ENCODE results near the gene SARM1. TPM values are rescaled to one million over a fixed set of nuclear protein-coding genes. Genes with fewer than 3 reads are reported as not detected.
A peak's percentile ranks its signal among the peaks of the same experiment; 100 is the strongest.

The SARM1 gene
- total and polyA plus RNA-seq, 2 of the 8 experiments (the other 6 are each of a cell fraction or from before 2014, with no cell fraction given) = 5.8 to 9.2 TPM

DNA sequence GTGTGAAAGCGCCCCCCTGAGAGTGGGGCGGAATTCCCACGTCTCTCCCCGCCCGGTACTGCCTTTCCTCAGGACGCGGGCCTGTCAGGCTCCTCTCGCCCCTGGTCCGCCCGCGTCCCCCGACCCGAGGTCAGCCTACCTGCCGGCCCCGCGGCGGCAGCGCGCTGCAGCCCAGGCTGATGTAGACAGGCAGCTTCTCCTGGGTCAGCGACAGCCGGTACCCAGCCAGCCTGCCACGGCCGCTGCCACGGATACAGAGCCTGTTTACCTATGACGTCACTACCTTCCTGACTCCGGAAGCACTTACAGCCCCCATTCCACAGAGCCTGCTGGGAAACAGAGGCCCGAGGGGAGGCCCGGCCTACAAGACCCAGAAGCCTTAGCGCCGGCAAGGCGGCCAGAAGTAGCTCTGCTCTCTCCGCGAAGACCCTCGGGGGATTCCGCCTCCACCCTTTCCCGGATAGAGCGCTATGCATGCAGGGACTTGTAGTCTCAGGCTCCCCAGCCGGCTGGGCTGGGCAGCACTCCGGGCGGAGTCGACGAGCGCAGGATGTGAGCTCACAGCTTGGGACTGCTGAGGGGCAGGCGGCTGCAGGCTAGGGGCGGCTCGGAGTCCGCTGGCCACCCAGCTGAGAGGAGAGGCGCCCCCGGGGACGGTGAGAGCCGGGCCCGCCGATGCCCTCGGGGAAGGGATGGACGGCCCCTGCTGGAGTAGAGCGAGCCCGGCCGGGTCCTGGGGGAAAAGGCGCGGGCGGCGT is 36.1 kb upstream of the SARM1 start, which contains the start of the genes IFT20 and TNFAIP1:
IFT20 (minus strand) TSS at position 272 of the 758 bp plus-strand sequence. CDS start 3,487 bp downstream, outside the sequence.
TNFAIP1 (plus strand) TSS at position 561 of the 758 bp plus-strand sequence. CDS start 3,761 bp downstream, outside the sequence.
- H3K4me1 ChIP-seq (replicated peaks in 1 of 4; ENCODE audit: control insufficient read depth in 3 of 4, insufficient read depth in 4 of 4, low read length in 3 of 4) = peaks cover 0 to 10% (median 8%) of the 10 kb centered on the region in 4 experiments; a peak in 6 of 7 replicates
- CTCF ChIA-PET (ENCODE audit: partially characterized antibody) = interaction anchor here (0.7 to 1.9 kb wide), 11 partner anchors 10 to 85 kb away, joined by 3 to 7 read pairs (median 4); partner anchors contain the start of gene VTN
- peak within 1 kb of the TSS; percentile 38 for H4K91ac ChIP-seq (replicated peaks; ENCODE audit: insufficient read length, low read length)
- peak within 1 kb of the TSS; percentile 72; the same call in 1 of the 2 replicates for H4K8ac ChIP-seq (ENCODE audit: extremely low read depth, insufficient read depth, low read length)
- H3K14ac ChIP-seq (ENCODE audit: insufficient read length) = no peak within 1 kb of the TSS
- peak; percentile 94 to 100 for DNase-seq (ENCODE audit: low read depth in 1 of 2, low spot score in 2 of 2)
- peaks cover 0 to 13% of the 10 kb centered on the region in 2 experiments; a peak in 2 of 4 replicates for H3K79me2 ChIP-seq (ENCODE audit: control insufficient read depth in 1 of 2, insufficient read depth in 2 of 2, low read length in 2 of 2)
- H3K23me2 ChIP-seq (ENCODE audit: low read depth, low read length) = peaks cover 10% of the 10 kb centered on the region; the same call in 1 of the 2 replicates
- H2AK5ac ChIP-seq (ENCODE audit: low read depth, low read length) = no peak within 1 kb of the TSS
- no peak within 1 kb of the TSS for H2BK15ac ChIP-seq (ENCODE audit: low read length)
- H3K79me1 ChIP-seq (ENCODE audit: low read depth, low read length) = peaks cover 16% of the 10 kb centered on the region
- H4K5ac ChIP-seq (ENCODE audit: insufficient read length, low read depth, low read length) = no peak within 1 kb of the TSS
- peak; percentile 57 for FAIRE-seq
- no peaks in the 10 kb centered on the region for H3K36me3 ChIP-seq (ENCODE audit: control insufficient read depth in 2 of 4, insufficient read depth in 4 of 4, low read length in 3 of 4)
- peak within 1 kb of the TSS; percentile 70 for H2AFZ ChIP-seq (ENCODE audit: low read length)
- H3K4ac ChIP-seq (replicated peaks; ENCODE audit: insufficient read length, low read depth, low read length) = no peak within 1 kb of the TSS
- peak within 1 kb of the TSS; percentile 77 for H2BK5ac ChIP-seq (ENCODE audit: low read depth, low read length)
- no peaks in the 10 kb centered on the region for H3K27me3 ChIP-seq (replicated peaks in 1 of 4; ENCODE audit: control insufficient read depth in 3 of 4, extremely low read depth in 1 of 4, insufficient read depth in 3 of 4, low read length in 3 of 4)
- peaks cover 5% of the 10 kb centered on the region in 2 experiments for H4K20me1 ChIP-seq (replicated peaks in 1 of 2; ENCODE audit: control insufficient read depth in 1 of 2, insufficient read depth in 2 of 2, low read length in 2 of 2)
- peak within 1 kb of the TSS; percentile 38 for H3K56ac ChIP-seq (replicated peaks; ENCODE audit: insufficient read length, low read depth, low read length)
- H3K9ac ChIP-seq (replicated peaks in 1 of 4; ENCODE audit: extremely low read depth in 1 of 4, low read depth in 3 of 4, low read length in 3 of 4) = peak within 1 kb of the TSS; percentile 70 to 90 (median 83)
- H3K18ac ChIP-seq (ENCODE audit: extremely low read depth, low read length) = no peak within 1 kb of the TSS; the same call in 1 of the 2 replicates
- peak within 1 kb of the TSS; percentile 87 to 95 (median 92) for H3K4me3 ChIP-seq (ENCODE audit: extremely low read depth in 1 of 4, insufficient read depth in 2 of 4, low read depth in 3 of 4, low read length in 4 of 4)
- H2BK120ac ChIP-seq (replicated peaks; ENCODE audit: low read depth, low read length) = no peak within 1 kb of the TSS
- H2BK12ac ChIP-seq (ENCODE audit: low read depth, low read length) = no peak within 1 kb of the TSS
- POLR2A ChIA-PET (ENCODE audit: partially characterized antibody) = interaction anchor here (0.9 to 2.9 kb wide), 15 partner anchors 9 to 275 kb away, joined by 3 to 19 read pairs (median 8); partner anchors contain the start of genes POLDIP2, SEBOX and TMEM97
- peak within 1 kb of the TSS; percentile 72 for H3K27ac ChIP-seq (ENCODE audit: low read depth, low read length)
- H3K4me2 ChIP-seq (ENCODE audit: insufficient read depth in 1 of 2, low read depth in 2 of 2, low read length in 2 of 2) = peak within 1 kb of the TSS; percentile 90 to 91
- no peak within 1 kb of the TSS for H2BK20ac ChIP-seq (ENCODE audit: low read length)
- H3K23ac ChIP-seq (ENCODE audit: insufficient read length) = no peak within 1 kb of the TSS
- 1% methylated on average over 52 of the region's 62 CpGs; no CpG with 5 or more reads in 1 of the 2 experiments for WGBS, 2 experiments (ENCODE audit: extremely low coverage in 1 of 2, insufficient coverage in 1 of 2, insufficient read length in 1 of 2, insufficient replicate concordance in 2 of 2, low coverage in 1 of 2, low lambda C conversion rate in 2 of 2, missing lambda C conversion rate in 1 of 2)
- no peaks in the 10 kb centered on the region for H3K9me3 ChIP-seq (ENCODE audit: insufficient read depth in 2 of 2, low read depth in 1 of 2, low read length in 1 of 2)
- TF ChIP-seq TAF7 (optimal IDR thresholded peaks at IDR 0.05; ENCODE audit: borderline replicate concordance, low read depth, low read length) = peak; percentile 43
- peak; percentile 78; the same call in 1 of the 2 replicates for TF ChIP-seq YY1 (IDR thresholded peaks at IDR 0.05; ENCODE audit: low read depth, low read length)
- TF ChIP-seq FOSL1 (IDR thresholded peaks at IDR 0.05; ENCODE audit: insufficient read depth, low read depth, low read length) = no peak
- peak; percentile 39; the same call in 1 of the 2 replicates for TF ChIP-seq POLR2AphosphoS5 (IDR thresholded peaks at IDR 0.05; ENCODE audit: low read depth, low read length)
- no peak for TF ChIP-seq CTBP2 (IDR thresholded peaks at IDR 0.05; ENCODE audit: borderline replicate concordance, insufficient read depth, insufficient read length, low read length)
- TF ChIP-seq SIX5 (IDR thresholded peaks at IDR 0.05; ENCODE audit: low read depth, low read length) = peak; percentile 96
- no peak for TF ChIP-seq RFX5 (IDR thresholded peaks at IDR 0.05; ENCODE audit: borderline replicate concordance, low read depth, low read length)
- no peak for TF ChIP-seq SUZ12 (IDR thresholded peaks at IDR 0.05; ENCODE audit: low read length)
- peak; percentile 100 for TF ChIP-seq JUND (IDR thresholded peaks at IDR 0.05; ENCODE audit: low read length)
- TF ChIP-seq, protein P1, sequence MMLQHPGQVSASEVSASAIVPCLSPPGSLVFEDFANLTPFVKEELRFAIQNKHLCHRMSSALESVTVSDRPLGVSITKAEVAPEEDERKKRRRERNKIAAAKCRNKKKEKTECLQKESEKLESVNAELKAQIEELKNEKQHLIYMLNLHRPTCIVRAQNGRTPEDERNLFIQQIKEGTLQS (IDR thresholded peaks at IDR 0.05; ENCODE audit: insufficient read depth, low read depth, low read length) = peak; percentile 68; the same call in 1 of the 2 replicates

All from H1 (cell line).